Endothelial cell (in vitro differentiated cells): ENCODE results near the gene CACTIN. TPM values are rescaled to one million over a fixed set of nuclear protein-coding genes. Genes with fewer than 3 reads are reported as not detected.
A peak's percentile ranks its signal among the peaks of the same experiment; 100 is the strongest.
"Not testable (repeated sequence)": the region's sequence is repeated elsewhere in the genome, so short reads cannot be mapped to it uniquely, and the experiment has no call there.

Experiments used
- DNase-seq: peaks from one replicate; pipeline ENCODE4 v3.0.0; 2021; ENCODE audit warnings: low spot score
- H3K27ac Mint-ChIP-seq: one replicate; pipeline ENCODE4 v1.8.0; 2021; ENCODE audit warnings: mixed read lengths, inconsistent platforms; ENCODE audit not compliant: unreplicated experiment
- H3K27me3 Mint-ChIP-seq: one replicate; pipeline ENCODE4 v1.8.0; 2021; ENCODE audit warnings: mild to moderate bottlenecking, moderate library complexity, mixed read lengths, inconsistent platforms; ENCODE audit not compliant: unreplicated experiment
- H3K36me3 Mint-ChIP-seq: one replicate; pipeline ENCODE4 v1.8.0; 2021; ENCODE audit warnings: mild to moderate bottlenecking, low read depth, mixed read lengths, inconsistent platforms; ENCODE audit not compliant: unreplicated experiment
- H3K4me1 Mint-ChIP-seq: one replicate; pipeline ENCODE4 v1.8.0; 2021; ENCODE audit warnings: mild to moderate bottlenecking, mixed read lengths, inconsistent platforms; ENCODE audit not compliant: unreplicated experiment
- H3K4me3 Mint-ChIP-seq: one replicate; pipeline ENCODE4 v1.8.0; 2021; ENCODE audit warnings: mild to moderate bottlenecking, mixed read lengths, inconsistent platforms; ENCODE audit not compliant: unreplicated experiment
- H3K9me3 Mint-ChIP-seq: one replicate; pipeline ENCODE4 v1.8.0; 2021; ENCODE audit warnings: mixed read lengths, inconsistent platforms; ENCODE audit not compliant: unreplicated experiment
- CTCF ChIP-seq: fragments of 200-600 bp; sonication (generic); IDR thresholded peaks from one replicate; pipeline ENCODE4 v1.5.0; 2021; ENCODE audit warnings: antibody characterized with exemption; ENCODE audit not compliant: unreplicated experiment
- total RNA-seq: library from RNA; stranded (reverse); fragmentation: NEBNext Ultra II Directional; extraction: Animal tissue kit (Norgen Biotek cat#: 25700); gene quantifications from one replicate; pipeline ENCODE4 v1.2.1, GENCODE V29; 2021; ENCODE audit not compliant: unreplicated experiment

Gene CACTIN
- total RNA-seq, 1 donor from 2014 or later: 31.8 TPM

GRCh38 chr19:3632098-3632497, 5.5 kb upstream of the CACTIN start:
- peaks cover 3% of the 10 kb centered on the region for H3K36me3 Mint-ChIP-seq
- DNase-seq: no peak
- TF ChIP-seq CTCF: no peak
- H3K27me3 Mint-ChIP-seq: peaks cover 10% of the 10 kb centered on the region
- H3K27ac Mint-ChIP-seq: no peak overlapping the region
- H3K4me3 Mint-ChIP-seq: no peak overlapping the region
- H3K9me3 Mint-ChIP-seq: no peaks in the 10 kb centered on the region
- no peaks in the 10 kb centered on the region for H3K4me1 Mint-ChIP-seq

- no peak for DNase-seq
- Mint-ChIP-seq H3K4me3 (no peak overlapping the region), H3K4me1 (no peaks in the 10 kb centered on the region), H3K36me3 (peaks cover 3% of the 10 kb centered on the region), H3K27ac (no peak overlapping the region), H3K27me3 (peaks cover 12% of the 10 kb centered on the region), H3K9me3 (no peaks in the 10 kb centered on the region)
- TF ChIP-seq CTCF: no peak
Observed at GRCh38 chr19:3631053-3631861, 4.7 kb upstream of the CACTIN start.

DNA sequence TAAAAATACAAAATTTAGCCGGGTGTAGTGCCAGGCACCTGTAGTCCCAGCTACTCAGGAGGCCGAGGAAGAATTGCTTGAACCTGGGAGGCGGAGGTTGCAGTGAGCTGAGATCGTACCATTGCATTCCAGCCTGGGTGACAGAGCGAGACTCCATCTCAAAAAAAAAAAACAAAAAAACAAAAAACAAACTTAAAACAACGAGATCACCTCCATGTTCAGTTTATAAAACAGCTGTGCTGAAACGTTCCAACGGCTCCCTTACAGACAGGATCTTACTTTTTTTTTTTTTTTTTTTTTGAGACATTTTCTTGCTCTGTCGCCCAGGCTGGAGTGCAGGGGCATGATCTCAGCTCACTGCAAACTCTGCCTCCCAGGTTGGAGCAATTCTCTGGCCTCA, 2.2 kb upstream of the CACTIN start:
- Mint-ChIP-seq H3K27me3 (peaks cover 14% of the 10 kb centered on the region), H3K27ac (peak overlapping the region; percentile 30)
- H3K36me3 Mint-ChIP-seq, DNase-seq, H3K4me3 Mint-ChIP-seq, H3K9me3 Mint-ChIP-seq, H3K4me1 Mint-ChIP-seq: not testable (repeated sequence)

DNA sequence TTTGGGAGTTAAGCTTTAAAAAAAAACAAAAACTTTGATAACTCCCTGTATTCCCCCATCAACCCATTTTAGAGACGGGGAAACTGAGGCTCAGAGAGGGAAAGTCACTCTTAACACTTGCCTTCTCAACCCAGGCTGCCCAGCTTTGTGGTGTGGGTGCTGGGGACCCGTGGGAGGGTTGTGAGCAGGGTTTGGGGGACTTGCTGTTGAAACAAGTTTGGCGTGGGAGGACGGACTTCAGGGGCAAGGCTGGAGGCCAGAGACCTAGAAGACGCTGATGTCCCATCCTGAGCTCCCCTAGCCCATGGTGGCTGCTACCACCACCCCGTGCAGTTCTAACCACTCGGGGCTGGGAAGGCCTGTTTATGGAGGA, 747 bp upstream of the CACTIN start:
- H3K27ac Mint-ChIP-seq: no peak overlapping the region
- peaks cover 15% of the 10 kb centered on the region for H3K27me3 Mint-ChIP-seq
- H3K9me3 Mint-ChIP-seq: no peaks in the 10 kb centered on the region
- TF ChIP-seq CTCF: no peak
- peaks cover 6% of the 10 kb centered on the region for H3K4me1 Mint-ChIP-seq
- DNase-seq: no peak
- peaks cover 12% of the 10 kb centered on the region for H3K36me3 Mint-ChIP-seq
- H3K4me3 Mint-ChIP-seq: peak overlapping the region; percentile 97

DNA sequence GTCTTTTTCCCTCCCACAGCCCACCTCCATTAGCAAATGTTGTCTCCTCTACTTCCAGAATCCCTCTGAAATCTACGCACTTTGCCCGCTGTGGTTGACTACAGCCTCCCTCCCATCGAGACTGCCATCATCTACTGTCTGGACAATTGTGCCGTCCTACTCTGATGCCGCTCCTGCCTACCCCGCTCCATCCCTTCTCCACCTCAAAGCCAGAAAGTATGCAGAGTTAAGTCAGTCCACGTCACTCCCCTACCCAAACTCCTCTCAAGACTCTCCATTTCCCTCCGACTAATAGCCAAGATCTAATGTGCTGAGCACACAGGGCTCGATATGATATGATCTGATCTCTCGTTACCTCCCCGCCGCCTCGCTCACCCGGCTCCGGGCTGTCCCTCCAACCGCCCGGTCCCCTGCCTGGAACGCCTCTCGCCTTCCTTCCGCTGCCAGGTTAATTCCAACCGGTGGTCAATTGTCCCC, 556 bp downstream of the CACTIN start:
- peak overlapping the region; percentile 97 for H3K4me3 Mint-ChIP-seq
- peaks cover 14% of the 10 kb centered on the region for H3K36me3 Mint-ChIP-seq
- peak overlapping the region; percentile 93 for H3K27ac Mint-ChIP-seq
- peaks cover 17% of the 10 kb centered on the region for H3K27me3 Mint-ChIP-seq
- H3K9me3 Mint-ChIP-seq: no peaks in the 10 kb centered on the region
- DNase-seq: no peak
- H3K4me1 Mint-ChIP-seq: peaks cover 6% of the 10 kb centered on the region
- TF ChIP-seq CTCF: no peak
